Erythroblast (primary cell): ENCODE results near the gene HNRNPAB.
"Not testable (repeated sequence)": the region's sequence is repeated elsewhere in the genome, so short reads cannot be mapped to it uniquely, and the experiment has no call there.

Source experiments
- DNase-seq, 2 experiments: peaks; one replicate each; lab custom pipeline; 2025; lab: John Stamatoyannopoulos, UW
- GATA1 ChIP-seq: IDR thresholded peaks from 2 replicates; pipeline ENCODE4 v1.6.1; 2011; ENCODE audit warnings: low read depth, mild to moderate bottlenecking, control low read depth, low read length, moderate library complexity
- POLR2A ChIP-seq: IDR thresholded peaks from 2 replicates; pipeline ENCODE4 v1.6.1; 2011; ENCODE audit warnings: mild to moderate bottlenecking, low read length

Gene HNRNPAB

DNA sequence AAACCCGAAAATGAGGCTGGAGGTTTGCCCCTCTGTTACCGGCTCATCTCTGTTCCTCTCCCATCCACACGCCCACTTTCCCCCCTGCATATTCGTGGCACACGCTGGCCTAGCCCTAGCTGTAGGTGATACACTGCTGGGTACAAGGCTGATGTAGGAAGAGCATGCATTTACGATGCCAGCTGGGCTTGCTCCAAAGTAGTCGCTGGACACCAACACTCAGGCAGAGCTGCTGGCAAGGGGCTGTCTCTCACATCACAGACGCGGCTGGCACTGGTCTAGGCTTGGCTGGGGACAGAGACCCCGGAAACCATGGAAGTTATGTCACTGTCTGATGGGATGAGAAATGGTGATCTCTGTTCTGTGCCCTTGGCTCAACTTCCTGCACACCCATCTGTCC lies 38.1 kb downstream of the HNRNPAB start:
- DNase-seq: no peak
- TF ChIP-seq GATA1 (no peak), POLR2A (no peak)

GRCh38 chr5:178244576-178244975 lies 40.2 kb downstream of the HNRNPAB start:
- TF ChIP-seq POLR2A: no peak
- no peak for TF ChIP-seq GATA1
- DNase-seq: no peak

- no peak for TF ChIP-seq POLR2A
- TF ChIP-seq GATA1: no peak
- no peak for DNase-seq
These were observed 41.1 kb downstream of the HNRNPAB start for GRCh38 chr5:178245389-178245788.

GRCh38 chr5:178246624-178247279 lies 42.4 kb downstream of the HNRNPAB start:
- no peak for TF ChIP-seq POLR2A
- TF ChIP-seq GATA1: no peak
- no peak for DNase-seq

GRCh38 chr5:178247481-178248456 lies 43.4 kb downstream of the HNRNPAB start:
- TF ChIP-seq GATA1 (no peak), POLR2A (no peak)
- no peak for DNase-seq

DNA sequence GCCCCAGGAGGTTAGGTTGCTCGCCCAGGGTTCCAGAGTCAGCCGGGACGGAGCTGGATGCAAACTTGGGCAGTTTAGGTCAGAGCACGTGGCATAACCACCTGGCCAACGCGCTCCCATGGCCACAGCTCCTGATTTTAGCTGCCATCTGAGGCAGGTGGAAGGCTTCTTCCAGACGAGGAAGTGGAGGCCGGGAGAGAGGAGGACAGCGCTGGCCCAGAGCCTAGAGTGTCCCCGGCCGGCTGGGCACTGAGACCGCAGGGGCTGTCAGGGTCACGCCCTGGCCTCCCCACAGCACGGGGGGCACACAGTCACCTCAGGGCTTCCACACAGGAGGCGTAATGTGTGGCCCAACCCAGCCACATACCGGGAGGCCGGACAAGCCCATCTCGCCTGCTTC lies 44.4 kb downstream of the HNRNPAB start:
- no peak for DNase-seq
- TF ChIP-seq POLR2A: no peak
- TF ChIP-seq GATA1: no peak

DNA sequence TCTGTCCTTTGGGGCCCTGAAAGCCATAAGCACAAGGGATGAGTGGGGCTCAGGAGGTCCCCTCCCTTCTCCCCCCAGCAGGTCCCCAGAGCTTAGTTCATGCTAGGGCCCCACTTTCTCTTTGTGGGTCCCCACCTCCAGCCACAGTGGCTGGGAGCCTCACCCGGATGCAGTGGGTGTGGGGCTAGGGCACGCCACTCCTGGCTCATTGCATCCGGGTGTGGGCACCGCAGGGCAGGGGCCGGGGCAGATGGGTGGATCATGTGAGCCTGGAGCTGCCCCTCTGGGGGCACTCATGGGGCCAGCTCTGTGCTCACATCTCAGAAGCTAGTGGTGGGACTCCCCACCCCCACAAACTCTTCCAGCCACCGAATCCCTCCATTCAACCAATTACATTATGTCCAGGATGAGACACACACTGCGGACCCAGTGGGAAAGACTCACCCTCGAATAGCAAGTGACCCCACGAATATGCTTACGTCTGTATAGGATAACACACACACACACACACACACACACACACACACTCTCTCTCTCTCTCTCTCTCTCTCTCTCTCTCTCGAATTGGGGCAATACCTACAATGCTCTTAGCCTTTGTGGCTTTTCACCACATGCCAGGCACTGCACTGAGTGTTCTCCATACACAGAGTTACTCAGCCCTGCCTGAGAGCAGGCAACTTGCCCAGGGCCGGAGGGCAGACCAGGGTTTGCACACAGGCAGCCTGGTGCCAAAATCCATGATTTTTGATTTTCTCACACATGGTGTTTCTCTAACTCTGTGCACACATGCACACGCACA lies 45.1 kb downstream of the HNRNPAB start:
- no peak for TF ChIP-seq GATA1
- TF ChIP-seq POLR2A: no peak
- no peak for DNase-seq

GRCh38 chr5:178250263-178250662 lies 45.9 kb downstream of the HNRNPAB start:
- no peak for DNase-seq
- TF ChIP-seq GATA1 (no peak), POLR2A (no peak)

- no peak for TF ChIP-seq GATA1
- no peak for TF ChIP-seq POLR2A
- no peak for DNase-seq
These were observed 47.9 kb downstream of the HNRNPAB start for GRCh38 chr5:178252258-178252657.

- not testable (repeated sequence) for DNase-seq
These were observed 49.3 kb downstream of the HNRNPAB start for GRCh38 chr5:178253632-178254031.

DNA sequence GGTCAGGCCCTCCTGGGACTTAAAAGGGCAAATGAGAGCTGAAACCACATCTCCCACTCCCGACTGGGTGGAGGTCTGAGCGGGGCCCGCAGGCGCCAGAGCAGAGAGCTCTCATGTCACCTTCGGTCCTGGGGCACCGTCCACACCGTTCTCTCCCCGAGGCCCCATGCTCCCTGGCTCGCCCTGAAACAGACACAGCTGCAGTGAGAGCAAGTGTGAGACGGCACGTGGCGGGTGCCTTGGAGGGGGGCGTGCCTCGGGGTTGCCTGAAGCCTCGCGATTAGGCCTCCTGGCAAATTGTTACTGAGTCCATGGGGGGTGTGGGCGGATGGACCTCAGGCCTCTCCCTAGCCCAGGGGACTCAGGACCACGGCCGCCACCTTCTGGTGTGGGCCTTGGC lies 52.4 kb downstream of the HNRNPAB start:
- no peak for DNase-seq

GRCh38 chr5:178257650-178258049 lies 53.3 kb downstream of the HNRNPAB start:
- no peak for DNase-seq
- no peak for TF ChIP-seq POLR2A
- TF ChIP-seq GATA1: no peak

More for the DNA sequence above, 52.4 kb downstream of the HNRNPAB start:
- TF ChIP-seq POLR2A (no peak), GATA1 (no peak)
